Breast epithelium (tissue), 3 donors: ENCODE data around the gene ZNF117.
"Not testable (repeated sequence)": the region's sequence is repeated elsewhere in the genome, so short reads cannot be mapped to it uniquely, and the experiment has no call there.

Source experiments
- POLR2A ChIP-seq: fragments of 450-650 bp; IDR thresholded peaks from one replicate; pipeline ENCODE4 v1.6.1; 2016; ENCODE audit warnings: antibody characterized with exemption, mild to moderate bottlenecking, moderate library complexity
- TF ChIP-seq, protein P1 (sequence below), 3 donors: fragments of 450-650 bp; IDR thresholded peaks; one replicate each; pipeline ENCODE4 v1.5.1; 2016 to 2017; ENCODE audit warnings: antibody characterized with exemption in 3 of 3, mild to moderate bottlenecking in 3 of 3, moderate library complexity in 3 of 3

DNA sequence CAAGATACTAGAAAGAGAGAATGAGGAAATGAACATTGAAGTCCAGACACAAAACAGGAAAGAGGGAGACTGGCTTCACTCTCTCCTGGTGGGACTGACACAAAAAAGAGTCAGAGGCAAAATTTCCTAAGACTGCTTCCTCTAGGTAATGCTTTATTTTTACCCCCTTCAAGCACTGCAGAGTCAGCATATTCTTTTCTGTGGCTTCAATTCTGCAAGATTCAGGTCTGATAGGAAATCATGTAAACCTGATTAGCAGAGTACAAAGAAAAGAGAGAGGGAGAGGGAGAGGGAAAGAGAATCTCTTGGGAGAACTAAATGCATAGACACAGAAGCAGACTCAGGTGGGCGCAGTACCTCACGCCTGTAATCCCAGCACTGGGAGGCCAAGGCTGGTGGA, 18.6 kb upstream of the ZNF117 start:
- TF ChIP-seq POLR2A: not testable (repeated sequence)
- TF ChIP-seq, protein P1, sequence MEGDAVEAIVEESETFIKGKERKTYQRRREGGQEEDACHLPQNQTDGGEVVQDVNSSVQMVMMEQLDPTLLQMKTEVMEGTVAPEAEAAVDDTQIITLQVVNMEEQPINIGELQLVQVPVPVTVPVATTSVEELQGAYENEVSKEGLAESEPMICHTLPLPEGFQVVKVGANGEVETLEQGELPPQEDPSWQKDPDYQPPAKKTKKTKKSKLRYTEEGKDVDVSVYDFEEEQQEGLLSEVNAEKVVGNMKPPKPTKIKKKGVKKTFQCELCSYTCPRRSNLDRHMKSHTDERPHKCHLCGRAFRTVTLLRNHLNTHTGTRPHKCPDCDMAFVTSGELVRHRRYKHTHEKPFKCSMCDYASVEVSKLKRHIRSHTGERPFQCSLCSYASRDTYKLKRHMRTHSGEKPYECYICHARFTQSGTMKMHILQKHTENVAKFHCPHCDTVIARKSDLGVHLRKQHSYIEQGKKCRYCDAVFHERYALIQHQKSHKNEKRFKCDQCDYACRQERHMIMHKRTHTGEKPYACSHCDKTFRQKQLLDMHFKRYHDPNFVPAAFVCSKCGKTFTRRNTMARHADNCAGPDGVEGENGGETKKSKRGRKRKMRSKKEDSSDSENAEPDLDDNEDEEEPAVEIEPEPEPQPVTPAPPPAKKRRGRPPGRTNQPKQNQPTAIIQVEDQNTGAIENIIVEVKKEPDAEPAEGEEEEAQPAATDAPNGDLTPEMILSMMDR (IDR thresholded peaks at IDR 0.05): not testable (repeated sequence)
